A549 (cell line): Measurements from ENCODE around the gene MAP6.

Source experiments
- CBX2 ChIP-seq: fragments of 200-600 bp; sonication (generic); IDR thresholded peaks from 2 replicates; pipeline ENCODE4 v1.6.1; 2016; ENCODE audit warnings: low read depth, mild to moderate bottlenecking, borderline replicate concordance
- HOXA7 ChIP-seq: fragments of 250-450 bp; sonication (Bioruptor Pico); IDR thresholded peaks from 2 replicates; pipeline ENCODE4 v1.5.0; 2020; ENCODE audit warnings: mild to moderate bottlenecking, moderate library complexity
- JUNB ChIP-seq: fragments of >200 bp; sonication (Bioruptor Twin); formaldehyde crosslinking; IDR thresholded peaks from 2 replicates; pipeline ENCODE4 v1.6.1; 2016
- MAX ChIP-seq: IDR thresholded peaks from 2 replicates; pipeline ENCODE4 v1.6.1; 2012
- POLR2A ChIP-seq: IDR thresholded peaks from 2 replicates; pipeline ENCODE4 v1.6.1; 2012; ENCODE audit warnings: mild to moderate bottlenecking, low read length
- ZNF302 ChIP-seq: fragments of 250-450 bp; sonication (Bioruptor Pico); IDR thresholded peaks from 2 replicates; pipeline ENCODE4 v1.9.0; 2021; ENCODE audit warnings: inconsistent platforms, mild to moderate bottlenecking, moderate library complexity
- TF ChIP-seq, protein P1 (sequence below): fragments of >200 bp; sonication (Bioruptor Twin); formaldehyde crosslinking; IDR thresholded peaks from 3 replicates; pipeline ENCODE4 v1.5.1; 2016
- TF ChIP-seq, protein P2 (sequence below): fragments of 450-650 bp; IDR thresholded peaks from 2 replicates; pipeline ENCODE4 v1.6.1; 2014; ENCODE audit warnings: antibody characterized with exemption

GRCh38 chr11:75717608-75718418 lies 49.0 kb upstream of the MAP6 start, which contains the start of gene MOGAT2:
- TF ChIP-seq POLR2A (no peak), JUNB (no peak), MAX (no peak), ZNF302 (CRISPR knock-in tag) (no peak), CBX2 (no peak), HOXA7 (no peak)
- TF ChIP-seq, protein P1, sequence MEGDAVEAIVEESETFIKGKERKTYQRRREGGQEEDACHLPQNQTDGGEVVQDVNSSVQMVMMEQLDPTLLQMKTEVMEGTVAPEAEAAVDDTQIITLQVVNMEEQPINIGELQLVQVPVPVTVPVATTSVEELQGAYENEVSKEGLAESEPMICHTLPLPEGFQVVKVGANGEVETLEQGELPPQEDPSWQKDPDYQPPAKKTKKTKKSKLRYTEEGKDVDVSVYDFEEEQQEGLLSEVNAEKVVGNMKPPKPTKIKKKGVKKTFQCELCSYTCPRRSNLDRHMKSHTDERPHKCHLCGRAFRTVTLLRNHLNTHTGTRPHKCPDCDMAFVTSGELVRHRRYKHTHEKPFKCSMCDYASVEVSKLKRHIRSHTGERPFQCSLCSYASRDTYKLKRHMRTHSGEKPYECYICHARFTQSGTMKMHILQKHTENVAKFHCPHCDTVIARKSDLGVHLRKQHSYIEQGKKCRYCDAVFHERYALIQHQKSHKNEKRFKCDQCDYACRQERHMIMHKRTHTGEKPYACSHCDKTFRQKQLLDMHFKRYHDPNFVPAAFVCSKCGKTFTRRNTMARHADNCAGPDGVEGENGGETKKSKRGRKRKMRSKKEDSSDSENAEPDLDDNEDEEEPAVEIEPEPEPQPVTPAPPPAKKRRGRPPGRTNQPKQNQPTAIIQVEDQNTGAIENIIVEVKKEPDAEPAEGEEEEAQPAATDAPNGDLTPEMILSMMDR = no peak
- TF ChIP-seq, protein P2, sequence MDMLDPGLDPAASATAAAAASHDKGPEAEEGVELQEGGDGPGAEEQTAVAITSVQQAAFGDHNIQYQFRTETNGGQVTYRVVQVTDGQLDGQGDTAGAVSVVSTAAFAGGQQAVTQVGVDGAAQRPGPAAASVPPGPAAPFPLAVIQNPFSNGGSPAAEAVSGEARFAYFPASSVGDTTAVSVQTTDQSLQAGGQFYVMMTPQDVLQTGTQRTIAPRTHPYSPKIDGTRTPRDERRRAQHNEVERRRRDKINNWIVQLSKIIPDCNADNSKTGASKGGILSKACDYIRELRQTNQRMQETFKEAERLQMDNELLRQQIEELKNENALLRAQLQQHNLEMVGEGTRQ = no peak
